Nephron progenitor cell (in vitro differentiated cells): ENCODE data around the gene CCNL2.
A peak's percentile ranks its signal among the peaks of the same experiment; 100 is the strongest.

Experiments
- DNase-seq: peaks from one replicate; pipeline ENCODE4 v3.0.0; 2021
- H3K27ac Mint-ChIP-seq: 2 replicates; pipeline ENCODE4 v1.8.0; 2021; ENCODE audit warnings: mild to moderate bottlenecking, moderate library complexity, mixed read lengths
- H3K27me3 Mint-ChIP-seq: 2 replicates; pipeline ENCODE4 v1.8.0; 2021; ENCODE audit warnings: mild to moderate bottlenecking, low read depth, mixed read lengths; ENCODE audit not compliant: poor library complexity
- H3K36me3 Mint-ChIP-seq: 2 replicates; pipeline ENCODE4 v1.8.0; 2021; ENCODE audit warnings: low read depth, mixed read lengths
- H3K4me1 Mint-ChIP-seq: 2 replicates; pipeline ENCODE4 v1.8.0; 2021; ENCODE audit warnings: mixed read lengths
- H3K4me3 Mint-ChIP-seq: 2 replicates; pipeline ENCODE4 v1.8.0; 2021; ENCODE audit warnings: mild to moderate bottlenecking, moderate library complexity, mixed read lengths
- H3K9me3 Mint-ChIP-seq: 2 replicates; pipeline ENCODE4 v1.8.0; 2021; ENCODE audit warnings: mild to moderate bottlenecking, moderate library complexity, mixed read lengths
- TF ChIP-seq, protein P1 (sequence below): fragments of 200-600 bp; sonication (generic); IDR thresholded peaks from 2 replicates; pipeline ENCODE4 v1.5.0; 2021; ENCODE audit warnings: antibody characterized with exemption

CCNL2 gene

DNA sequence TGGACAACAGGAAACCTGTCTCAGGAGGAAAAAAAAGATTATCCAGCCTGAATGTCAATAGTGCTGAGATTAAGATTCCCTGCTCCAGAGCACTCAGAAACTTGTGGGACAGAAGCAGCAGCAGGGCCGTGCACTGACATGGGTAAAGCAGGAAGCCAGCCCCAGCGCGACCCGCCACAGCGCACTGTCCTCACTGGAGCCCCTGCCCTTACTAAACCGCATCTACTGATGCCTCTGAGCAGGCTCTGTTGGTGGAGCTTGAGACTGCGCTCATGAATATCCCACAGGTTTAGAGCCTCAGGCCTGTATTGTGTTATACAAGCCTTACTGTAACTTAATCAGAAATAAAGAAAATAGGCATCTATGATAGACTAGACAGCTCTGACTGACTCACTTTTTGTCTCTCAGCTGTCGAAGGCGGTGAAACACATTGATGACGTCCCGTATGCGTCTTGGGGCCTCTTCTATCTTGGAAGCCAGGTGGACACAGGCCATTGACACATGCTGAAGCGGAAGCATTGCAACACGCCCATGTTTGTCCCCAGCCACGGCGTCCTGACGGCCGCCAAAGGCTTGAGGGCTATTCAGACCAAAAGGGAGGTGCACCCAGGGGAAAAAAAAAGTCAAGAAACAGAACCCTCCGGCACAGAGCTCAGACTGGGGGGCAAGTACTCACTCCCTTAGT lies 1.2 kb downstream of the CCNL2 start:
- H3K9me3 Mint-ChIP-seq: no peaks in the 10 kb centered on the region
- peaks cover 2% of the 10 kb centered on the region for H3K27me3 Mint-ChIP-seq
- peak overlapping the region; percentile 83 for H3K27ac Mint-ChIP-seq
- H3K4me3 Mint-ChIP-seq: peak overlapping the region; percentile 97
- H3K4me1 Mint-ChIP-seq: peaks cover 39% of the 10 kb centered on the region
- no peak for DNase-seq
- H3K36me3 Mint-ChIP-seq: peaks cover 57% of the 10 kb centered on the region
- TF ChIP-seq, protein P1, sequence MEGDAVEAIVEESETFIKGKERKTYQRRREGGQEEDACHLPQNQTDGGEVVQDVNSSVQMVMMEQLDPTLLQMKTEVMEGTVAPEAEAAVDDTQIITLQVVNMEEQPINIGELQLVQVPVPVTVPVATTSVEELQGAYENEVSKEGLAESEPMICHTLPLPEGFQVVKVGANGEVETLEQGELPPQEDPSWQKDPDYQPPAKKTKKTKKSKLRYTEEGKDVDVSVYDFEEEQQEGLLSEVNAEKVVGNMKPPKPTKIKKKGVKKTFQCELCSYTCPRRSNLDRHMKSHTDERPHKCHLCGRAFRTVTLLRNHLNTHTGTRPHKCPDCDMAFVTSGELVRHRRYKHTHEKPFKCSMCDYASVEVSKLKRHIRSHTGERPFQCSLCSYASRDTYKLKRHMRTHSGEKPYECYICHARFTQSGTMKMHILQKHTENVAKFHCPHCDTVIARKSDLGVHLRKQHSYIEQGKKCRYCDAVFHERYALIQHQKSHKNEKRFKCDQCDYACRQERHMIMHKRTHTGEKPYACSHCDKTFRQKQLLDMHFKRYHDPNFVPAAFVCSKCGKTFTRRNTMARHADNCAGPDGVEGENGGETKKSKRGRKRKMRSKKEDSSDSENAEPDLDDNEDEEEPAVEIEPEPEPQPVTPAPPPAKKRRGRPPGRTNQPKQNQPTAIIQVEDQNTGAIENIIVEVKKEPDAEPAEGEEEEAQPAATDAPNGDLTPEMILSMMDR: no peak

DNA sequence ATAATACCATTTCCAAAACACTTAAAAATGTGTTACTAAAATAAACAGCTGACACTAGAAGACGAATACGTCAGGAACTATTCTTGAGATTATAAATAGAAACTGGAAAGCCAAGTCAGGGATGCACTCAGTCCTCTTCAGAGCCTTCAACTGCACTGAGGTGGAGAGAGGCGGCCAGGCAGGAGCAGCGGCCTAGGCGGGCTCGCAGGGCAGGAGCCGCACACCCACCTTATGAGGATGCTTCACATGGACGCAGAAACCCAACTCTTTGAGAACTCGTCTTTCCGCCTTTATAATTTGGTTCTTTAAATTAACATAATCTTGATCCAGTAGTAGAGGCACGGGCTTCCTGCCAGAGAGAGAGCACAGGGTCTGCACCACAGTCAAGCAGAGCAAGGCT lies 4.0 kb downstream of the CCNL2 start:
- Mint-ChIP-seq H3K27ac (no peak overlapping the region), H3K4me3 (no peak overlapping the region), H3K9me3 (no peaks in the 10 kb centered on the region), H3K36me3 (peaks cover 69% of the 10 kb centered on the region), H3K4me1 (peaks cover 21% of the 10 kb centered on the region), H3K27me3 (peaks cover 1% of the 10 kb centered on the region)
- TF ChIP-seq, protein P1: no peak
- DNase-seq: no peak

DNA sequence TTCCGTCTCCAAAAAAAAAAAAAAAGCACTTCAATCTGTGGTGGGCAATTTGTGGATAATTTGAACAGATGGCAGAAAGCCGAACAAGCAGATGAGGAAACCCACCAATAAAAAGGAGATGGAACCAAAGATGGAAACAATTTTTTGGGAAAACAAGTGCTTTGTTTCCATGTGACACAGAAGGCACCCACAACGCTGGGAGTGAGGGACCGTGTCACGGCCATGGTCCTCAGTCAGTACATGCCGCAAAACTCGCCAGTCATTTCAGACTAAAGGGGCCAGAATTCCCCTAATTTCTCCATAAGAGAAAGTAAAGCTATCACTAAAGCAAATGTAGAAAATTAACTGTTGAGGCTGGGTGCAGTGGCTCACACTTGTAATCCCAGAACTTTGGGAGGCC lies 5.0 kb downstream of the CCNL2 start:
- Mint-ChIP-seq H3K9me3 (no peaks in the 10 kb centered on the region), H3K4me1 (peaks cover 14% of the 10 kb centered on the region), H3K36me3 (peaks cover 80% of the 10 kb centered on the region), H3K27ac (no peak overlapping the region), H3K4me3 (no peak overlapping the region), H3K27me3 (peaks cover 2% of the 10 kb centered on the region)
- DNase-seq: no peak
- TF ChIP-seq, protein P1: no peak

DNA sequence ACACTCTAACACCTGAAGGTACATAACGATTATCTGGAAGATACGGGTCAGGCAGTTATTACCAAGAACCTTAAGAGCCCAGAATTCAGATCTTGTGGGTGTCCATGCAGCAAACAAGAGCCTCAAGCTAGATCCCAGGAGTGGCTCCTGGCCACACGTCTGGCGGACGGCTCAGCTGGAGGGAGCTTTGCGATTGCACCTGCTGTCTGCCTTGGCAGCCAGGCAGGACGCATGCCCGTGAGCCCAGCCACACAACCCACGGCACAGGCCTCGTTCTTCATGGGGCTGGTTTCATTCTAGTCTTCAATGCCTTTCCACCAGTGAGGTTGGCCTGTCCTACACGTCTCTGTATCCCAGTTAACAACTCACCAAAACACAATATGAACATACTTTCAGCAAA lies 5.7 kb downstream of the CCNL2 start:
- H3K4me3 Mint-ChIP-seq: no peak overlapping the region
- peaks cover 14% of the 10 kb centered on the region for H3K4me1 Mint-ChIP-seq
- H3K36me3 Mint-ChIP-seq: peaks cover 86% of the 10 kb centered on the region
- TF ChIP-seq, protein P1: no peak
- H3K9me3 Mint-ChIP-seq: no peaks in the 10 kb centered on the region
- DNase-seq: no peak
- H3K27ac Mint-ChIP-seq: peak overlapping the region; percentile 51
- H3K27me3 Mint-ChIP-seq: peaks cover 2% of the 10 kb centered on the region

DNA sequence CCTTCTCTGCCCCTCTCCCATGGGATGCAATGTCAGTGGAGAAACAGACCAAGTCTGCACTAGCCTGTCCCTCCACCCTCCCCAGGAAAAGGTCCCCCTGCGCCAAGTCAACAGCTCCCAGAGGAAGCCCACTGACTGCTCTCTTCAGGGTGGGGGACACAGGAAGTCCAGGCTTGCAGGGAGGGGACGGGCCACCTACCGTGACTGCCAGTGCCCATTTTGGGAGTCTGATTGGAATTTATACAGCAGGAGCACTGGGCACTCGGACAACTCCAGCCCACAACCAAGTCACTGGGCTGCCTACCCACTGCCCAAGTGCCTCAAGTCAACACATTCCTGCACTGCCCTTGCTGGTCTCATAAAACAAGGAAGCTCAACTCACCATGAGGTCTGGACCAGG lies 6.1 kb downstream of the CCNL2 start:
- Mint-ChIP-seq H3K27ac (no peak overlapping the region), H3K27me3 (peaks cover 2% of the 10 kb centered on the region), H3K4me1 (peaks cover 10% of the 10 kb centered on the region), H3K36me3 (peaks cover 88% of the 10 kb centered on the region), H3K4me3 (no peak overlapping the region), H3K9me3 (no peaks in the 10 kb centered on the region)
- TF ChIP-seq, protein P1: no peak
- DNase-seq: no peak

DNA sequence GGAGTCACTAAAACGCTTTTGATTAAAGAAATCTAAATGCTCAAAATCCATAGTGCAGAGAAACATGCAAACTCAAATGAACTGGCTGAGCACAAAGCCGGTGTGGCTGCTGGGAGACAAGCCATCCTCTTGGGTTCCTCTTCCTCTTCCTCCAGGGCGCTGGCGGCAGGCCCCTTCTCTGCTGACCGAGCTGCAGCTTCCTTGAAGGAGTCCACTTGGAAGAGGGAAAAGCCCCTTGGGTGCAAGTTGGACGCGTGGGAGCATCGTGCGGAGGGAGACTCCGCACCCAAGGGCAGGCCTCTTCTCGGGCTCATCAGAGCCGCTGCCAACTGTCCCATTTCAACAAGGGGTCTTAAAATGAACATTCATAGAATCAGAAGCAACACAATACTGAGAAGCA lies 7.9 kb downstream of the CCNL2 start:
- no peak for DNase-seq
- H3K4me1 Mint-ChIP-seq: peaks cover 6% of the 10 kb centered on the region
- no peak overlapping the region for H3K4me3 Mint-ChIP-seq
- TF ChIP-seq, protein P1: no peak
- no peaks in the 10 kb centered on the region for H3K9me3 Mint-ChIP-seq
- H3K36me3 Mint-ChIP-seq: peaks cover 95% of the 10 kb centered on the region
- peaks cover 2% of the 10 kb centered on the region for H3K27me3 Mint-ChIP-seq
- H3K27ac Mint-ChIP-seq: no peak overlapping the region
